Uterus (tissue), 2 donors: ENCODE measurements around the gene CNTNAP5.

ENCODE experiments used
- CTCF ChIP-seq, 4 experiments: fragments of 200-600 bp in 2 of 4; fragments of 450-650 bp in 2 of 4; sonication (generic) in 2 of 4; IDR thresholded peaks; one replicate each; pipeline ENCODE4 v1.5.1; 2016 to 2019; ENCODE audit warnings: antibody characterized with exemption in 4 of 4, mild to moderate bottlenecking in 2 of 4, moderate library complexity in 1 of 4
- POLR2A ChIP-seq, 2 donors: fragments of 450-650 bp; IDR thresholded peaks; one replicate each; pipeline ENCODE4 v1.6.1; 2016; ENCODE audit warnings: antibody characterized with exemption in 2 of 2, mild to moderate bottlenecking in 1 of 2, moderate library complexity in 1 of 2

GRCh38 chr2:124209441-124209840 lies 184.4 kb downstream of the CNTNAP5 start:
- TF ChIP-seq CTCF (IDR thresholded peaks at IDR 0.05): no peak
- TF ChIP-seq POLR2A (IDR thresholded peaks at IDR 0.05): no peak
